Upper lobe of left lung (tissue), 6 donors: ENCODE measurements around the gene SPTSSB. TPM values are rescaled to one million over a fixed set of nuclear protein-coding genes. Genes with fewer than 3 reads are reported as not detected.

Experiments
- ATAC-seq, 2 donors: fragments of 200-7000 bp; cut with Tn5 transposase; one replicate each; pipeline ENCODE4 v1.9.1; 2022; ENCODE audit warnings: mild to moderate bottlenecking in 2 of 2, moderate library complexity in 2 of 2; ENCODE audit not compliant: low FRiP score in 2 of 2
- DNase-seq, 2 donors: peaks; one replicate each; pipeline ENCODE4 v3.0.0-alpha.2; 2019 to 2020
- H3K27ac ChIP-seq, 4 donors: fragments of 200-600 bp; sonication (generic); one replicate each; pipeline ENCODE4 v1.5.1; 2016 to 2019
- H3K27me3 ChIP-seq, 4 donors: fragments of 200-600 bp; sonication (generic); one replicate each; pipeline ENCODE4 v1.5.1; 2017 to 2019
- H3K36me3 ChIP-seq, 4 donors: fragments of 200-600 bp; sonication (generic); one replicate each; pipeline ENCODE4 v1.5.1; 2016 to 2019
- H3K4me1 ChIP-seq, 4 donors: fragments of 200-600 bp; sonication (generic); one replicate each; pipeline ENCODE4 v1.5.1; 2018 to 2019
- H3K4me3 ChIP-seq, 4 donors: fragments of 200-600 bp; sonication (generic); one replicate each; pipeline ENCODE4 v1.5.1; 2017 to 2019; ENCODE audit warnings: mild to moderate bottlenecking in 2 of 4, moderate library complexity in 1 of 4
- H3K9me3 ChIP-seq, 4 donors: fragments of 200-600 bp; sonication (generic); one replicate each; pipeline ENCODE4 v1.5.1; 2018 to 2019
- EP300 ChIP-seq, 4 donors: sonication (generic); formaldehyde crosslinking; IDR thresholded peaks; one replicate each; pipeline ENCODE4 v1.5.1; 2017; ENCODE audit warnings: antibody characterized with exemption in 4 of 4, control low read depth in 2 of 4
- POLR2A ChIP-seq, 4 donors: fragments of 450-650 bp; IDR thresholded peaks; one replicate each; pipeline ENCODE4 v1.5.1; 2016 to 2017; ENCODE audit warnings: antibody characterized with exemption in 4 of 4, mild to moderate bottlenecking in 2 of 4
- POLR2AphosphoS5 ChIP-seq, 2 donors: sonication (generic); formaldehyde crosslinking; IDR thresholded peaks; one replicate each; pipeline ENCODE4 v1.5.1; 2017; ENCODE audit warnings: antibody characterized with exemption in 2 of 2
- WGBS, 2 donors: methylation state at CpG; one replicate each; pipeline ENCODE4 v1.1.5; 2017 to 2018; 5-methylcytosine and 5-hydroxymethylcytosine counted together
- total RNA-seq, 6 donors: library from RNA; depleted of rRNA in 4 of 6; stranded (reverse); fragments of >200 nt in 4 of 6; gene quantifications; one replicate each; pipeline versions ENCODE4 v1.1.0 to v1.2.1, GENCODE V29; 2016 to 2021
- TF ChIP-seq, protein P1 (sequence below), 6 experiments: fragments of 450-650 bp in 4 of 6; fragments of 200-600 bp in 2 of 6; sonication (generic) in 2 of 6; IDR thresholded peaks; one replicate each; pipeline ENCODE4 v1.5.1; 2016 to 2019; ENCODE audit warnings: antibody characterized with exemption in 6 of 6
- donor health status: DM: no; HTN: no; CAD: no; lungs with moderate emphysema.
- donor health status: DM: no; HTN: yes; CAD: no; lungs with severe emphysema.

SPTSSB gene
- total RNA-seq, 6 donors from 2014 or later, result 0.46 to 1.1 (median 0.98) TPM; not detected in 3

DNA sequence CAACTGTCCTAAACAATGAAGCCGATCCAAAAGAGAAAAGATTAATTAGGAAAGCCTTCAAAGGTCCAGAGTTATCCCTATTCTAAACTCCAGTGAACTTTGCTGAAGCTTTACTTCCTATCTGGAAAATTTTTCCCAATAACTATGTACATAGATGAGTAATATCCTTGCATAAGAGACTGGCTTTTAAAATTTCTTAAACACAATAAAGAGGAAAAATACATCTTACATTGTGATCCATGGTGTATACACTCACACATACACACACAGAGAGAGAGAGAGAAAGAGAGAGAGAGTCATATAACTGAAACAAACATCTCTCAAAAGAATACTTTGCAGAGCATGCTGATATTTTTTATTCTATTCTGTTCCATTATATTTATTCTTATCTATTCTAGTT lies 20.0 kb downstream of the SPTSSB start:
- Histone ChIP-seq H3K4me1 (no peaks in the 10 kb centered on the region), H3K4me3 (no peak overlapping the region), H3K36me3 (no peaks in the 10 kb centered on the region), H3K9me3 (no peaks in the 10 kb centered on the region), H3K27me3 (no peaks in the 10 kb centered on the region), H3K27ac (no peak overlapping the region)
- ATAC-seq (no peak), DNase-seq (no peak)
- TF ChIP-seq, protein P1, sequence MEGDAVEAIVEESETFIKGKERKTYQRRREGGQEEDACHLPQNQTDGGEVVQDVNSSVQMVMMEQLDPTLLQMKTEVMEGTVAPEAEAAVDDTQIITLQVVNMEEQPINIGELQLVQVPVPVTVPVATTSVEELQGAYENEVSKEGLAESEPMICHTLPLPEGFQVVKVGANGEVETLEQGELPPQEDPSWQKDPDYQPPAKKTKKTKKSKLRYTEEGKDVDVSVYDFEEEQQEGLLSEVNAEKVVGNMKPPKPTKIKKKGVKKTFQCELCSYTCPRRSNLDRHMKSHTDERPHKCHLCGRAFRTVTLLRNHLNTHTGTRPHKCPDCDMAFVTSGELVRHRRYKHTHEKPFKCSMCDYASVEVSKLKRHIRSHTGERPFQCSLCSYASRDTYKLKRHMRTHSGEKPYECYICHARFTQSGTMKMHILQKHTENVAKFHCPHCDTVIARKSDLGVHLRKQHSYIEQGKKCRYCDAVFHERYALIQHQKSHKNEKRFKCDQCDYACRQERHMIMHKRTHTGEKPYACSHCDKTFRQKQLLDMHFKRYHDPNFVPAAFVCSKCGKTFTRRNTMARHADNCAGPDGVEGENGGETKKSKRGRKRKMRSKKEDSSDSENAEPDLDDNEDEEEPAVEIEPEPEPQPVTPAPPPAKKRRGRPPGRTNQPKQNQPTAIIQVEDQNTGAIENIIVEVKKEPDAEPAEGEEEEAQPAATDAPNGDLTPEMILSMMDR (IDR thresholded peaks at IDR 0.05), result no peak
- no peak for TF ChIP-seq EP300 (IDR thresholded peaks at IDR 0.05)
- TF ChIP-seq POLR2A (IDR thresholded peaks at IDR 0.05), result no peak
- no peak for TF ChIP-seq POLR2AphosphoS5 (IDR thresholded peaks at IDR 0.05)
- WGBS, 2 donors, result 71 to 88% methylated on average over 1 of the region's 1 CpG

DNA sequence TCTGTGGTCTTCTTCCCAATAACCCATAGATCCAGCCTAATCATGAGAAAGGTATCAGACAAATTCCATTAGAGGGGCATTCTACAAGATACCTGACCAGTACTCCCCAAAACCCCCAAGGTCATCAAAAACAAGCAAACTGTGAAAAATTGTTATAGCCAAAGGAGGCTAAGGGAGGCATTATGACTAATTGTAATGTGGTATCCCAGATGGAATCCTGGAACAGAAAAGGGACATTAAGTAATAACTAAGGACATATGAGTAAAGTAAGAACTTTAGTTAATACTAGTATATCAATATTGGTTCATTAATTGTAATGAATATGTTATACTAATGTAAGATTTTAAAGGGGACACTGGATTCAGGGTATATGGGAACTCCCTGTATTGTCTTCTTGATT lies 20.4 kb downstream of the SPTSSB start:
- Histone ChIP-seq H3K27ac (no peak overlapping the region), H3K36me3 (no peaks in the 10 kb centered on the region), H3K27me3 (no peaks in the 10 kb centered on the region), H3K4me1 (no peaks in the 10 kb centered on the region), H3K9me3 (no peaks in the 10 kb centered on the region), H3K4me3 (no peak overlapping the region)
- TF ChIP-seq EP300 (IDR thresholded peaks at IDR 0.05) (no peak), POLR2AphosphoS5 (IDR thresholded peaks at IDR 0.05) (no peak), POLR2A (IDR thresholded peaks at IDR 0.05) (no peak)
- TF ChIP-seq, protein P1 (IDR thresholded peaks at IDR 0.05), result no peak
- no peak for DNase-seq
- no peak for ATAC-seq

DNA sequence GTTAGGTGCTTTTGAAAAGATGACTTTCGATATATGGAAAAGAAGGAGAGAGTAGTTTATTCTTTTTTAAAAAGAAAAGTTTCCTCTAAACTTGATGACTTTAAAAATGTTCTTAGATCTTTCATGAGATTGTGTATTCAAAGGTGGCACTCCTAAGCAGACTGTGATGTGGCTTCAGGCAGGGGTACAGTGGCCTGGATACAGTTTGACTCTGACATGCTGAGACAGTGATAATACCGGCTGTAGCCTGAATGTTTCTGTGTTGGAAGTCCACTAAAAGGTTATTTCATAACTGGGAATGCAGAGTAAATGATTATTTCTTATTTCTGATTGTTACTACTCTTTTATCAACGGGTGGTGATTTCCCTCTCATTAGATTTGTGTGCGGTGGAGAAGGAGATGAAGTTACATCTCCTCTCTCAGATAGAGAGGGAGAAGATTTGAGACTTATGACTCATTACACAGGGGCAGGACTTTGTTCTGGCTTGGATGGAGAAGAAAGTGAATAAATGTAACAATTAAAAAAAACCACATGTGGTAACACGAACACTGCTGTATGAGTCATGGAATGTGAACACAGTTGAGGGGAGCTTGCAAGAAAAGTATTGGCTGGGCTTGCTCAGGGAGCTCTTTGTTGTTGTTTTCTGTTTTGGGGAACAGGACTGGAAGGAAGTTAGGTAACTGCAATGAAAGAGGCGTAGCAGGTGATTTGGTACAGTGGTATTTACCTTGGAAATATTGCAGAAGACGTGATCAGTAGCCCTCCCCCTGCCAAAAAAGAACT lies 21.6 kb downstream of the SPTSSB start:
- Histone ChIP-seq H3K9me3 (no peaks in the 10 kb centered on the region), H3K4me1 (no peaks in the 10 kb centered on the region), H3K4me3 (no peak overlapping the region), H3K27ac (no peak overlapping the region), H3K27me3 (no peaks in the 10 kb centered on the region), H3K36me3 (no peaks in the 10 kb centered on the region)
- 66 to 68% methylated on average over 7 of the region's 7 CpGs for WGBS, 2 donors
- DNase-seq (no peak), ATAC-seq (peak in 1 of 2 donors; percentile 91)
- TF ChIP-seq EP300 (IDR thresholded peaks at IDR 0.05) (no peak), POLR2A (IDR thresholded peaks at IDR 0.05) (no peak), POLR2AphosphoS5 (IDR thresholded peaks at IDR 0.05) (no peak)
- TF ChIP-seq, protein P1 (IDR thresholded peaks at IDR 0.05), result no peak

DNA sequence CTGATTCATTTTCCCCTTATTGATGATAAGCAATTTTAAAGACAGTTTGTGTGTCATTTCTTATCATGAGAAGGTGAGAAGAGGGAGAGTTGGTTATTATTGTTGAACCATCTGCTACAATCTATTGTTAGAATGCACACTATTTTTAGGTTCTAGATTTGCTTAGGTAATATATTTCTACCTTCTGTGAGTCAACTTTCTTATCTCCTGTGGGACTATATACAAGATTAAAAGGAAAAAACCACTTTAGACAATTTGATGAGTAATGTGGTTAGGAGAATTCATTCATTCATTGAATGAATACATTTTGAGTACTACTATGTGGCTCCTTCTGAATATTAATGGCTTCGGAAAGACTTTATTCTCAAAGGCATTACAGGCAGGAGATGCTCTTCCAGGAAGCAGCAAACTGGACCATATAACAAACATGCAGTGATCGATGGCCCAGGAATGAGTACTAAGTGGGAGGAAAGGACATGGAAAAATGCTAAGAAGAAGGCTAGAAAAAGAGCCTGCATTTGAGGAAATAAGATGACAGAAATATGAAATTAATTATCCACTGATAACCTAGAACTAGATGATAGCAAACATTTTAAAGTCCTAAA lies 22.4 kb downstream of the SPTSSB start:
- Histone ChIP-seq H3K4me3 (no peak overlapping the region), H3K4me1 (no peaks in the 10 kb centered on the region), H3K9me3 (no peaks in the 10 kb centered on the region), H3K27me3 (no peaks in the 10 kb centered on the region), H3K36me3 (no peaks in the 10 kb centered on the region), H3K27ac (no peak overlapping the region)
- WGBS, 2 donors, result 77 to 79% methylated on average over 2 of the region's 2 CpGs
- no peak for TF ChIP-seq POLR2AphosphoS5 (IDR thresholded peaks at IDR 0.05)
- no peak for TF ChIP-seq POLR2A (IDR thresholded peaks at IDR 0.05)
- TF ChIP-seq, protein P1 (IDR thresholded peaks at IDR 0.05), result no peak
- TF ChIP-seq EP300 (IDR thresholded peaks at IDR 0.05), result no peak
- DNase-seq (no peak), ATAC-seq (peak in 1 of 2 donors; percentile 31)
